Ishikawa (cell line): ENCODE data around the gene STC2.

Experiments used
- CEBPB ChIP-seq: IDR thresholded peaks from 2 replicates; pipeline ENCODE4 v1.6.1; 2012
- CREB1 ChIP-seq: IDR thresholded peaks from 2 replicates; pipeline ENCODE4 v1.6.1; 2012; ENCODE audit warnings: low read depth
- EGR1 ChIP-seq: IDR thresholded peaks from 2 replicates; pipeline ENCODE4 v1.6.1; 2012
- EP300 ChIP-seq: IDR thresholded peaks from 2 replicates; pipeline ENCODE4 v1.6.1; 2012; ENCODE audit warnings: borderline replicate concordance
- FOXM1 ChIP-seq: IDR thresholded peaks from 2 replicates; pipeline ENCODE4 v1.6.1; 2012; ENCODE audit warnings: low read depth, borderline replicate concordance
- NFIC ChIP-seq: IDR thresholded peaks from 2 replicates; pipeline ENCODE4 v1.6.1; 2012
- RAD21 ChIP-seq: IDR thresholded peaks from 2 replicates; pipeline ENCODE4 v1.6.1; 2012; ENCODE audit warnings: low read depth
- TAF1 ChIP-seq: IDR thresholded peaks from 2 replicates; pipeline ENCODE4 v1.6.1; 2012; ENCODE audit warnings: low read depth, mild to moderate bottlenecking
- TCF12 ChIP-seq: IDR thresholded peaks from 2 replicates; pipeline ENCODE4 v1.6.1; 2012; ENCODE audit warnings: low read depth
- TEAD4 ChIP-seq: IDR thresholded peaks from 2 replicates; pipeline ENCODE4 v1.6.1; 2012
- YY1 ChIP-seq: IDR thresholded peaks from 2 replicates; pipeline ENCODE4 v1.6.1; 2012; ENCODE audit warnings: low read depth
- ZBTB7A ChIP-seq: IDR thresholded peaks from 2 replicates; pipeline ENCODE4 v1.6.1; 2012; ENCODE audit warnings: low read depth
- TF ChIP-seq, protein P1 (sequence below): IDR thresholded peaks from 2 replicates; pipeline ENCODE4 v1.6.1; 2012; ENCODE audit warnings: low read depth, mild to moderate bottlenecking
- TF ChIP-seq, protein P2 (sequence below): IDR thresholded peaks from 2 replicates; pipeline ENCODE4 v1.6.1; 2012
- TF ChIP-seq, protein P3 (sequence below): IDR thresholded peaks from 2 replicates; pipeline ENCODE4 v1.6.1; 2012

STC2 gene

DNA sequence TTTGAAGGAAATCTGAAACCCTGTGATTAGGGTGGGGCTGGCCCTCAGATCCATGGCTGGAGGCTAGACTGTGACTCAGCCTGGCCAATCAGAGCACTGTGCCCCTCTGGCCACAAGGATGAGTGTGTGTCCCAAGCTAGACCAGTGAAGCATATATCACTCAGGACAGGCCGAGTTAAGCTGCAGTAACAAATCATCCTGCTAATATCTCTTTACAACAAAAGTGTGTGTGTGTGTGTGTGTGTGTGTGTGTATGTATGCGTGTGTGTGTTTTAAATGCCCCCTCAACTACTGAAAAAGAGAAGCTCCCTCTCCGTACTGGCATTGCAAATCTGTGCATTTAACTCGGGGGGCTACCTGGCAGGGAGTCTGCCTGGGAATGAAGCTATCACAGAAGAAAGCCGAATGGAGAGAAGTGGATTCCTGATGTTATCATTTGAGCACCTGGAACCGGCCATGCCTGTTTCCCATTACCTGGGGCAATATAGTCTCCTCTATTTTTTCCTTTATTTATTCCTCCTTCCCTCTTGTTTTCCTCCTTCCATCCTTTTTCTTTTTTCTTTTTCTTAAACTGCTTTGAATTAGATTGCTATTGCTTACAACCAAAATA is 25.6 kb downstream of the STC2 start:
- TF ChIP-seq CEBPB, result peak; percentile 36; the same call in 1 of the 2 replicates
- no peak for TF ChIP-seq EGR1
- TF ChIP-seq, protein P1, sequence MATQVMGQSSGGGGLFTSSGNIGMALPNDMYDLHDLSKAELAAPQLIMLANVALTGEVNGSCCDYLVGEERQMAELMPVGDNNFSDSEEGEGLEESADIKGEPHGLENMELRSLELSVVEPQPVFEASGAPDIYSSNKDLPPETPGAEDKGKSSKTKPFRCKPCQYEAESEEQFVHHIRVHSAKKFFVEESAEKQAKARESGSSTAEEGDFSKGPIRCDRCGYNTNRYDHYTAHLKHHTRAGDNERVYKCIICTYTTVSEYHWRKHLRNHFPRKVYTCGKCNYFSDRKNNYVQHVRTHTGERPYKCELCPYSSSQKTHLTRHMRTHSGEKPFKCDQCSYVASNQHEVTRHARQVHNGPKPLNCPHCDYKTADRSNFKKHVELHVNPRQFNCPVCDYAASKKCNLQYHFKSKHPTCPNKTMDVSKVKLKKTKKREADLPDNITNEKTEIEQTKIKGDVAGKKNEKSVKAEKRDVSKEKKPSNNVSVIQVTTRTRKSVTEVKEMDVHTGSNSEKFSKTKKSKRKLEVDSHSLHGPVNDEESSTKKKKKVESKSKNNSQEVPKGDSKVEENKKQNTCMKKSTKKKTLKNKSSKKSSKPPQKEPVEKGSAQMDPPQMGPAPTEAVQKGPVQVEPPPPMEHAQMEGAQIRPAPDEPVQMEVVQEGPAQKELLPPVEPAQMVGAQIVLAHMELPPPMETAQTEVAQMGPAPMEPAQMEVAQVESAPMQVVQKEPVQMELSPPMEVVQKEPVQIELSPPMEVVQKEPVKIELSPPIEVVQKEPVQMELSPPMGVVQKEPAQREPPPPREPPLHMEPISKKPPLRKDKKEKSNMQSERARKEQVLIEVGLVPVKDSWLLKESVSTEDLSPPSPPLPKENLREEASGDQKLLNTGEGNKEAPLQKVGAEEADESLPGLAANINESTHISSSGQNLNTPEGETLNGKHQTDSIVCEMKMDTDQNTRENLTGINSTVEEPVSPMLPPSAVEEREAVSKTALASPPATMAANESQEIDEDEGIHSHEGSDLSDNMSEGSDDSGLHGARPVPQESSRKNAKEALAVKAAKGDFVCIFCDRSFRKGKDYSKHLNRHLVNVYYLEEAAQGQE, result no peak
- no peak for TF ChIP-seq ZBTB7A
- TF ChIP-seq EP300, result peak; percentile 86
- peak; percentile 4; the same call in 1 of the 2 replicates for TF ChIP-seq NFIC
- TF ChIP-seq YY1, result 0 out of 2 replicates have a peak, but pooled peaks have one; percentile 32
- TF ChIP-seq TEAD4, result no peak; the same call in 1 of the 2 replicates
- no peak for TF ChIP-seq RAD21
- TF ChIP-seq CREB1, result no peak
- TF ChIP-seq, protein P2, sequence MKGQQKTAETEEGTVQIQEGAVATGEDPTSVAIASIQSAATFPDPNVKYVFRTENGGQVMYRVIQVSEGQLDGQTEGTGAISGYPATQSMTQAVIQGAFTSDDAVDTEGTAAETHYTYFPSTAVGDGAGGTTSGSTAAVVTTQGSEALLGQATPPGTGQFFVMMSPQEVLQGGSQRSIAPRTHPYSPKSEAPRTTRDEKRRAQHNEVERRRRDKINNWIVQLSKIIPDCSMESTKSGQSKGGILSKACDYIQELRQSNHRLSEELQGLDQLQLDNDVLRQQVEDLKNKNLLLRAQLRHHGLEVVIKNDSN, result peak; percentile 25; the same call in 1 of the 2 replicates
- TF ChIP-seq FOXM1, result peak; percentile 31; the same call in 1 of the 2 replicates
- TF ChIP-seq, protein P3, sequence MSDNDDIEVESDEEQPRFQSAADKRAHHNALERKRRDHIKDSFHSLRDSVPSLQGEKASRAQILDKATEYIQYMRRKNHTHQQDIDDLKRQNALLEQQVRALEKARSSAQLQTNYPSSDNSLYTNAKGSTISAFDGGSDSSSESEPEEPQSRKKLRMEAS, result peak; percentile 68
- peak; percentile 93 for TF ChIP-seq TCF12
- no peak for TF ChIP-seq TAF1

DNA sequence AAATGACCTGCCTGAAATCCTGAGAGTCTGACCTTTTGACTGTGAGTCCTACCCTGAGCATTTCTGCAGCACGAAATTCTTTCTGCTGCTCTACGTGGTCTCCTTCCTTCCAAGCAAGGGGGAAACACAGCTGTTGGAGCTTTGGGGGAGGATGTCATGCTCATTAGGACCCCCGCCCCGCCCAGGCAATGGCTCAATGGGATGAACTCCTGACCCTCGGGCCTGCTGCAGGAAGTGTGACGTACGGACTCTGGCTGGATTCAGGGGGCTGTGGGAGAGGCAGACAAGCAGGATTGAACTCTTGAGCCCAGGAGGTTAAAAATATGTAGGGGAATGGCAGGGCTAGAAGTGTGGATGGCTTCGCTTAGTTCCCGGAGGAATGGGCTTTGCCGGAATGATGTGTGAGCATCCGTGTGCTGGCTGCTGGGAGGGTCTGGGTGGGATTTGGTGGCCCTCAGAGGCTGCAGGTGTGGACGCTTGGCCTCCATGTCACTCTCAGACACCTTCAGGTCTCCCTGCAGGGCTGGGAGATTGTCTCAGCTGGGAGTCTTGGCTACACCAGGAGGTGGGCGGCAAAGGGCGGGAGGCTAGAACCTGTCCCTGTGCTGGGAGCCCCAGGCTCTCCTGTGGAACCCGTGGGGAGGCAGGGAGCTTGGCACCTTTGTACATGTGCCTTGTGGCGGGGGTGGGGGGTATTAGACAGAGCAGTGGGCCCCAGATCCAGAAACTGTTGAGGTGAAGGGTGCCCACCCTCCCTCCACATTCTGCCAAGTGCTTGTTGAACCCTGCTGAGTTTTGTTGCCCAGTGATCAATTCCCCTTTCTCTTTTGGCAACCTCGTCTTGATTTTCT is 26.3 kb downstream of the STC2 start:
- TF ChIP-seq FOXM1 (no peak), EGR1 (no peak), EP300 (no peak; the same call in 1 of the 2 replicates), ZBTB7A (peak; percentile 73; the same call in 1 of the 2 replicates), NFIC (peak; percentile 98; the same call in 1 of the 2 replicates)

DNA sequence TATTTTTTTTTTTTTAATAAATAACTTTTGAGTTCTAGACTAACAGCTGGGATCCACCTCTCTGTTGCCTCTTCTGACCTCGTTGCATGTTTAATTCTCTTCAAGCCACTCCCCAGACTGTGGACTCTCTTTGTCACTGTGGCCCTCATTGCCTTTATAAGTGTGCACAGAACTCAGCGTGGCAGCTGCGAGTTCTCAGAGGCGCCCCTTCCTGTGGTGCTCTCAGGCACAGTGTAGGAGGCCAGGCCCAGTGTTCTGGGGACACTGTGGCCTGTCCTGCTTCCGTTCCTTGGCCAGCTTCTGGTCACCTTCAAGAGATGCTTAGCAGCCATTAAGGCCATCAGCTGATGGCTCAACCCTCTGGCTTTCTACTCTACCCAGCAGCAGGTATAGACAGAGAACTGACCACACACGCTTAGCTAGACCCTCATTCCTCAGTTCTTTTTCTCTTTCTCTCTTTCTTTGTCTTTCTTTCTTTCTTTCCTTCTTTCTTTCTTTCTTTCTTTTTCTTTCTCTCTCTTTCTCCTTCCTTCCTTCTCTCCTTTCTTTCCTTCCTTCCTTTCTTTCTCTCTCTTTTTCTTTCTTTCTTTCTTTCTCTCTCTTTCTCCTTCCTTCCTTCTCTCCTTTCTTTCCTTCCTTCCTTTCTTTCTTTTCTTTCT is 27.7 kb downstream of the STC2 start:
- TF ChIP-seq TEAD4 (no peak), ZBTB7A (no peak), EGR1 (no peak), CEBPB (no peak), NFIC (no peak), TCF12 (no peak), RAD21 (no peak), FOXM1 (no peak), CREB1 (no peak), YY1 (no peak), TAF1 (no peak), EP300 (no peak)
- TF ChIP-seq, protein P2, result no peak
- TF ChIP-seq, protein P1, result no peak
- TF ChIP-seq, protein P3, result no peak

DNA sequence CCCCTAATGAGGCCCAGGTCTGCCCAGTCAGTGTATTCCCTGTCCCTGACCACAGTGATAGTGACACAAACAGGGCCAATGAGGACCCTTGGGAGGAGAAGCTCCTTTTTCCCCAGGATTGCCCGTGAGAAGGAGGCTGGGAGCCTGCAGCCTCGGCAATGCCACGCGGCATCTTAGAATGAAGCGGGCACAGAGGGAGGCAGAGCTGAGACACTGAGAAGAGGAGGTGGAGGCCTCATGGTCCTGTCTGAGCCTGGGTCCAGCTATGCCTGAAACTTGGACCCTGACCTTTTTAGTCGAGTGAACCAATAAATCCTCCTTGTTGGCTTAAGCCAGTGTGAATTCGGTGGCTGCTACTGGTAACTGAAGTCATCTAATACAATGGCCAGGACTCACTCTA is 28.4 kb downstream of the STC2 start:
- no peak for TF ChIP-seq RAD21

DNA sequence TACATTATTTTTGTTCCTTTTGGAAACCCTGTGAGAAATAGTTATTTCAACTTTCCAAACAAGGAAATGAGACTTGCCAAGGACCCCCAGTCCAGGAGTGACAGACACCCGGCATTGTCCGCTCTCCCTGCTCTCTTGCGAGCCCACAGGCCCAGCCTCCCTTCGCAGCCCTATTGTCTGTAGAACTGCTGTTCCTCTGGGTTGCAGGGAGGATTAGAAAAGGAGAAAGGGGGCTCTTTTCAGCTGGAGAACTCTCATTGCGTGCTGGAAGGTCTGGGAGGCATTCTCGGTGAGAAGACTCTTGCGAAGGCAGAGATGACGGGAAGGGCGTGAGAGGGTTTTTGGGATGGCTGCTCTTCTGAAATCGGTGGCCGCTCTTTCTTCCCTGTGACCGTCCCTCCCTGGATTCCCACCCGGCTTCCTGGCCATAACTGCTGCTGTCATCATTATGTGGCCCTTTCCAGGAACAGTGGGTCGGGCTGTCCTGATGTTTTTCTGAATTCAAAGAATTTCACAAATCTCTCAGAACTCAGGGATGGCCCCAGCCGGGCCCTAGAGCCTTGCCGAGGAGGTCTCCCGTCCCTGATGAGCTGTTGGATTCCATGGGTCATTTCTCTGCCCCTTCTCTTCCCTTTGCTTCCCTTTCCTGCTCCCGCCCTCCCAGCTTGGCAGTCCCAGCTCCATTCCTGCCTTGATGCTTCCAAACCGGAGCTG is 29.8 kb downstream of the STC2 start:
- TF ChIP-seq CREB1, result no peak
- TF ChIP-seq CEBPB, result no peak
- no peak for TF ChIP-seq YY1
- TF ChIP-seq TAF1, result no peak
